ENCODE data around the gene C15orf62. TPM values are rescaled to one million over a fixed set of nuclear protein-coding genes. Genes with fewer than 3 reads are reported as not detected.
A peak's percentile ranks its signal among the peaks of the same experiment; 100 is the strongest.

C15orf62 gene
- total RNA-seq, 2 experiments from 2014 or later, result 0.45 to 0.82 TPM

DNA sequence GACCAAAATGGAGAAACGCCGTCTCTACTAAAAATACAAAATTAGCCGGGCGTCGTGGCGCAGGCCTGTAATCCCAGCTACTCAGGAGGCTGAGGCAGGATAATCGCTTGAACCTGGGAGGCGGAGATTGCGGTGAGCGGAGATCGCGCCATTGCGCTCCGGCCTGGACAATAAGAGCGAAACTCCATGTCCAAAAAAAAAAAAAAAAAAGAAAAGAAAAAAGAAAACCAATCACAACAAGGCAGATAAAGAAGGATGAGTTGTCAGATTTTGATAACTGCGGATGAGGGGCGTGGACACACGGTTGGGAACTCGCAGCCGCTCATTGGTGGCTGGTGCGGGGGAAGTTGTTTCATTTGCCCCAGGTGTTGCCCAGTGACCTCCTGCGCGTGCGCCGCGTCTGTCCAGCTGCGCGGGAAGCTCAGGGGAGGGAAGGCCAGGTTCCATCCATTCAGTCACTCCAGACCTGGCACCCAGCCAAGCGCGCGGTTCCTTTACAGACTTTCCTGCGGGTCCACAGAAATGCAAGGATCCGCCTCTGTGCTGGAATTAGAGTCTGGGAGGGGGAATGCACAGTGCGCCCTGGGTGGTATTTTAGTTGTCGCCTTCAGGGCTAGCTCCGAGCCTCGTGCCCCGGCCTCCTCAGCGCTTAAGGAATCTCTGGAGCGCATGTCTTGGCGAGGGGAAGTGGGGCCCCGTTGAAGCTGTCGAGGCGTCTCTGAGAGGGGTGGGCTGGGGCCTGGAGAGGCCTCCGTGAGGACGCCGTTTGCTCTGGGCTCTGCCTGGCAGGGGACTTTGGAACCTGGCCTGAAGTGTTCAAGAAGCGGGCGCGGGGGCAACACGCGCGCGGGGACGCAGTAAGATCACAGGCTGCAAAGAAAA is 6.6 kb upstream of the C15orf62 start:
- no peaks in the 10 kb centered on the region for H3K27me3 Mint-ChIP-seq
- peaks cover 2% of the 10 kb centered on the region for H3K36me3 Mint-ChIP-seq
- DNase-seq (peak; percentile 65), ATAC-seq (peak; percentile 5)
- H3K4me1 Mint-ChIP-seq, result peaks cover 33% of the 10 kb centered on the region
- peak overlapping the region; percentile 81 for H3K4me3 Mint-ChIP-seq
- peak overlapping the region; percentile 91 for H3K27ac Mint-ChIP-seq
- CTCF ChIA-PET, result interaction anchor here (1.0 to 5.4 kb wide), 6 partner anchors 9 to 110 kb away, joined by 3 to 26 read pairs (median 6); no protein-coding TSS in a partner anchor
- H3K9me3 Mint-ChIP-seq (ENCODE audit: low read depth), result no peaks in the 10 kb centered on the region

DNA sequence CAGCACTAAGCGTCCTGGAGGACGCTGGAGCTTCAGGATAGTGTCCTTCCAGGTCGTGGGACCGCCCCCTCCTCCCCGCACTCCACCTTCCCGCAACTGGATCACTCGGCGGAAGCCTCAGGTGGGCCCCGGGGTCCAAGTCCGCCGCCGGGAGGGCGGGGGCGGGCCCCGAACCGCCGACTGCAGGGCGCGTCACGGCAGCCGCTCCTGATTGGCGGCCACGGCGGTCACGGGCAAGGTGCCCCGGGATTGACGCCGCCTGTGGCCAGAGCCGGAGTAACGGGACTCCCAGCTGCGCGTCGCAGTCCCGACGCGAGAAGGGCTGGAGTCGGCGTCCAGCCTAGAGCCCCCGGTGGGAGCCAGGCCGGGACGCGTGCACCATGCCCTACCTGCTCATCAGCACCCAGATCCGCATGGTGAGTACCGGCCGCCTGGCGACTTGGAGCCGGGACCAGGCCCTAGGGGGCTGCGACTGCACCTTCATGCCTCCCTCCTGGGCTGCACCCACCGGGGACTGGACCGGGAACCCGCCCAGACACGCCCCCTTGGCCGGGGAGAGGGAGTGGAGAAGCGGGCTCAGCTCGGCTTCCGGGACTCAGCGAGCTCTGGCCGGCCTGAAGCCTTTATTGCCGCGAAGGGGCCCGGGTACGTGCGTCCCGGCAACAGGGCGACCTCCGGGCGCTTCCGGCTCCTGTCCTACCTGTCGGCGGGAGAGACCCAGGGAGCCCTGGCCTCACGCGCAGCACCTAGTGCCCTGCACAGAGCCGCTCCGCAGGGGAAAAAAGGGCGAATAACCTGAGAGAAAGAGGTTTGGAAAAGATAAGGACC is 5.8 kb upstream of the C15orf62 start, which contains the start of gene GCHFR:
Gene GCHFR, plus strand, starts transcription at position 268 of the 828 bp plus-strand sequence. Its CDS starts 113 bp downstream, at position 381.
- Mint-ChIP-seq H3K9me3 (ENCODE audit: low read depth) (no peaks in the 10 kb centered on the region), H3K27me3 (no peaks in the 10 kb centered on the region), H3K4me3 (peak within 1 kb of the TSS; percentile 81), H3K27ac (peak within 1 kb of the TSS; percentile 91), H3K4me1 (peaks cover 41% of the 10 kb centered on the region), H3K36me3 (peaks cover 2% of the 10 kb centered on the region)
- CTCF ChIA-PET, result interaction anchor here (0.9 to 5.4 kb wide), 9 partner anchors 8 to 130 kb away, joined by 3 to 26 read pairs (median 4); no protein-coding TSS in a partner anchor
- peak; percentile 65 for ATAC-seq
- DNase-seq, result peak; percentile 81

DNA sequence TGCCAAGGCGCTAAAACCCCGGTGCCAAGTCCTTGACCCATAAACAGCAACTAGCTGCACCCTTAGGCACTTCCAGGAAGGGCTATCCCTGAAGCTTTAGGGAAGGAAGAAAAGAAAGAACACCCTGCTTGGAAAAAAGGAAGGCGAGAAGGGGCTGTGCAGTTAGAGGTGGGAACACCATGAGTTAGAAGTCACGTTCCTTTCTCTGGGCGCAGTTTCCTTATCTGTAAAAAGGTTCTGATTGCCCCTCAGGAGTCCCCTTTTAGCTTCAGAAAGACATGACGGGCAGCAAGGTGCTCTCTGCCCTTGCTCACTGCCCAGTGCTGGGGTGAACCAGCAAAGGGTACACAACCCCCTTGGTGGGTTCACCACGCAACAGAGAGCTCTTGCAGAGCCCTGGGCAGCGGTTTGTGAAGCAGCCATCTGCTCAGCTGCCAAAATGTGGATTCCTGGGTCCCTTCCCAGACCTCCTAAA is 5.1 kb upstream of the C15orf62 start:
- ATAC-seq (no peak), DNase-seq (no peak)
- Mint-ChIP-seq H3K27me3 (no peaks in the 10 kb centered on the region), H3K9me3 (ENCODE audit: low read depth) (no peaks in the 10 kb centered on the region), H3K27ac (peak overlapping the region; percentile 91), H3K36me3 (peaks cover 2% of the 10 kb centered on the region), H3K4me1 (peaks cover 47% of the 10 kb centered on the region), H3K4me3 (peak overlapping the region; percentile 81)
- CTCF ChIA-PET, result interaction anchor here (0.9 to 5.4 kb wide), 9 partner anchors 8 to 129 kb away, joined by 3 to 26 read pairs (median 6); no protein-coding TSS in a partner anchor

DNA sequence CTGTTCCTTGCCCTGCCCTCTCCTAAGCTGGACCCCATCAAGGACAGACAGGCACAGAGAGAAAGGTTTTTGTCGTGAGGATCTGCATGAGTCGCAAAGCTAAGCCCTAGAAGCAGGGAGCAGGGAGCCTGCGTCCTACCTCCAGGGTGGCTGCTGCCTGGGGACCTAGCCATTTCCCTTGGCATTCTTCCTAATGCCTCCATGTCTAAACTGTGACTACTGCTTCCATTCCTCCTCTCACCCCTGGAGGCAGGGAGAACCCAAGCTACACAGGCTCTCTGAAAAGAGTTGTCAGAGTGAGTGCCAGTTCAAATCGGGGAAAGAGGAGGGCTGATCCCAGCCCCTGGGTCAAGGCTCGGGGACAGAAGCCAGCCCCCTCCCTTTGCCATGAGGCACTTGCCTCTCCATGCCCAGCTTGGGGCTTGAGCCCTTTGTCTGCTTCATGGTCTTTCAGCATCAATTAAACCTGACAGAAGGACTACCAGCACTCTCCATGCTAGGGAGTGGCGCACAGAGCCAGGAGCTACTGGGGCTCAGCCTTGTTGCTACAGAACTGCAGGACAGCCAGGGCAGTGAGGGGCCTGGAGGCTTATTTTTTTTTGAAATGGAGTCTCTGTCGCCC is 3.5 kb upstream of the C15orf62 start:
- H3K36me3 Mint-ChIP-seq, result peaks cover 3% of the 10 kb centered on the region
- H3K4me1 Mint-ChIP-seq, result peaks cover 51% of the 10 kb centered on the region
- no peak overlapping the region for H3K4me3 Mint-ChIP-seq
- CTCF ChIA-PET, result interaction anchor here (0.9 to 5.4 kb wide), 5 partner anchors 12 to 91 kb away, joined by 3 to 26 read pairs (median 6); no protein-coding TSS in a partner anchor
- no peak for ATAC-seq
- no peaks in the 10 kb centered on the region for H3K9me3 Mint-ChIP-seq (ENCODE audit: low read depth)
- peak overlapping the region; percentile 91 for H3K27ac Mint-ChIP-seq
- H3K27me3 Mint-ChIP-seq, result no peaks in the 10 kb centered on the region
- DNase-seq, result no peak

DNA sequence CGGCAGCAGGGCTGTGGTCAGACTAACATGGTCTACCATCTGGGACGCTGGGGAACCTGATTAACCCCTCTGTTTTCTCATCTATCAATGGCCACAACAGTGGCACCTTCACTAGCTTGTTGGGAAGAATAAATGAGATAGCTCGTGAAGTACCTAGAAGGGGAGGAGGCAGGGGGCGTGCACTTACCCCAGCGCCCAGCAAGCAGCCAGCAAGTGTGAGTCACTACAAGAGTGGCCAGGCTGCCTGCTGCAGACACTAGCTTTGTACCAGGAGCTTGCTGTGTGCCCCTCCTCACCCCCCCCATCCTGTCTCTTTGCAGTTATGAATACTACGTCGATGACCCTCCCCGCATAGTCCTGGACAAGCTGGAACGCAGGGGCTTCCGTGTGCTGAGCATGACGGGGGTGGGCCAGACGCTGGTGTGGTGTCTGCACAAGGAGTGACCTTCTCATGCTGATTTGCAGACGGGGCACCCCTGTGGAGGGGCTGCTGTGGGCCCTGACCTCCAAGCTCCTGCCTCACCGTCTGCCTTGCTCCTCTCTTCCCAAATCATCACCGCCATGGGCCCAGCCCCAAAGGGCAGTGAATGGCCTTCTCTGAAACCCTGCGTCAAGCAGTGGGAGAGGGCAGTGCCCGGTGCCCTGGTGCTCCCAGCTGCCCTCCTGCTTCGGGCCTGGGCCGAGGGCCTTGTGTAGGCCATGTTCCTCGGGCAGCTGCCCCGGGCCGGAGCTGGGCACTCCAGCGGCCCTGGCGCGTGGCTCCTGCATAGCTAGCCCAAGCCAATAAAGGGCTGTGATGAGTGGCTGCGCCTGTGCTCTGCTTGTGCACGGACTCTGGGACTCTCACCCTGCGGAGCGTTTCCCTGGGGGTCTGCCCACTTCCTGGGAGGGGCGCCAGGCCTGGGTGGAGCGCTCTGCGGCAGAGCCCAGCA is 2.6 kb upstream of the C15orf62 start:
- peaks cover 3% of the 10 kb centered on the region for H3K36me3 Mint-ChIP-seq
- H3K27me3 Mint-ChIP-seq, result no peaks in the 10 kb centered on the region
- no peak for ATAC-seq
- no peak overlapping the region for H3K4me3 Mint-ChIP-seq
- no peak for DNase-seq
- H3K4me1 Mint-ChIP-seq, result peaks cover 51% of the 10 kb centered on the region
- no peak overlapping the region for H3K27ac Mint-ChIP-seq
- CTCF ChIA-PET, result interaction anchor here (0.9 to 5.4 kb wide), 6 partner anchors 11 to 91 kb away, joined by 3 to 26 read pairs (median 4); no protein-coding TSS in a partner anchor
- H3K9me3 Mint-ChIP-seq (ENCODE audit: low read depth), result no peaks in the 10 kb centered on the region

DNA sequence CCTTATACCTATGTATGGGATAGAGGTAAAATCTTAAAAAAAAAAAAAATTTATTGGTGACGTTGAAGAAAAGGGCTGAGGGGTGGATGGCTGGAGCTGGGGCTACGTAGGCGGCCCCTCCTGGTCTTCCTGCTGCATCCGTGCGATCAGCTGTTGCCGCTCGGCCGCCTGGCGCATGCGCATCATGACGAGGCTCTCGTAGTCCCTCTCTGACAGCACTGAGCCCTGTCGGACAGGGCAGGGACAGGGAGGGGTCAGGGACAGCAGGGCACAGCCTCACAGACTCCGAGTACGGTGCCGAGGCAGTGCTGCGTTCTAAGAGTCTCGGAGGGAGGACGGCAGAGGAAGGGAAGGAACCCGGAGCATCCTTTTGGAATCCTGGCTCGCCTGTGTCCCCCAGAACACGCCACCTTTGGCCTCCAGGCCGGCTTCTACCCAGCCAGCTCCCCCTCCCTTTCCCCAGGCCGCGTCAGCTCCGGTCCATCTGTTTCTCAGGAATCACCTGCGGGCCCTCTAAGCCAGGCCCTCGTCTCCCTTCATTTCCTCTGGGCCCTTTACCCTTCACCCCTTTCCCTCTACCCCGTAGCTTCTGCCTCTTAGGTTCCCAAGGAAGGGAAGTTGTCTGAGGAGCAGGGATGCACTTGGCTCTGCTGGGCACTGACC is 1.8 kb upstream of the C15orf62 start:
- CTCF ChIA-PET, result interaction anchor here (0.9 to 1.4 kb wide), 4 partner anchors 16 to 36 kb away, joined by 3 to 5 read pairs (median 4); no protein-coding TSS in a partner anchor
- H3K27me3 Mint-ChIP-seq, result no peaks in the 10 kb centered on the region
- H3K36me3 Mint-ChIP-seq, result peaks cover 3% of the 10 kb centered on the region
- no peak overlapping the region for H3K27ac Mint-ChIP-seq
- H3K4me3 Mint-ChIP-seq, result no peak overlapping the region
- no peaks in the 10 kb centered on the region for H3K9me3 Mint-ChIP-seq (ENCODE audit: low read depth)
- peaks cover 50% of the 10 kb centered on the region for H3K4me1 Mint-ChIP-seq
- DNase-seq (no peak), ATAC-seq (no peak)

DNA sequence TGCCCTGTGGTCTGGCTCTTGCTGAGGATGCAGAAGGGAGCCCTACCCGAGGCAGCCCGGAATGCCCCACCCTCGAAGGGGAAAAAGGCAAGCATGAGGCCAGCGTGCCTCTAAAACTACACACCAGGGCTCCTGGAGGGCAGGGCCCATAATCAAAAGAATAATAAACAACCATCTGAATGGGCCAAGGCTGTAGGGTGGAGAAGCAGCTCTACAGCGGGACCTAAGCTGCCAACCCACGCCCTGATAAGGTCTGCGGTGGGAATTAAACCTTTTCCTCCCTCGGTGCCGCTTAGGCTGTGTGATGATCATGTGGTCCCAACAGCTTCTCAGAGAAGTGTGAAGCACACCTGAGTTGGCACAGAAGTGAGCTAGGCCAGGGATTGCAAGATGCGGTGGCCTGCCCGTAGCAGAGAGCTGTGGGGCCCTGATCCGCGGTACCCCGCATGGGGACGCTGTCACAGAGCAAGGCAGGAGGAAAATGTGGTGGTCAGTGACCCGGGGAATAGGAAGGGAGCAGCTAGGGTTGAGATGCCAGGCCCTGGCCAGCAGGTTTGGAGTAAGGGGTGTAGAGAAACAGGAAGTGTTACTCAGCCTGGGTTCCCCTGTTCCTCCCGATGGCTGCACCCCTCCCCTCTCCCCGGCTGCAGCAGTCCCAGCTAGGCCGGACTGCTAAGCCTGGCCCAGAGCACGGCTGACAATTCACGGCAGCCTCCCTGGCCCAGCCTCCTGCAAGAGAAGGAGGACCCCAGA is 1.1 kb upstream of the C15orf62 start:
- H3K4me1 Mint-ChIP-seq, result peaks cover 44% of the 10 kb centered on the region
- CTCF ChIA-PET, result interaction anchor here (0.9 to 2.1 kb wide), 5 partner anchors 14 to 35 kb away, joined by 3 to 13 read pairs (median 4); no protein-coding TSS in a partner anchor
- no peak for ATAC-seq
- H3K27ac Mint-ChIP-seq, result peak overlapping the region; percentile 85
- no peaks in the 10 kb centered on the region for H3K9me3 Mint-ChIP-seq (ENCODE audit: low read depth)
- DNase-seq, result no peak
- H3K36me3 Mint-ChIP-seq, result peaks cover 3% of the 10 kb centered on the region
- H3K4me3 Mint-ChIP-seq, result no peak overlapping the region
- no peaks in the 10 kb centered on the region for H3K27me3 Mint-ChIP-seq

DNA sequence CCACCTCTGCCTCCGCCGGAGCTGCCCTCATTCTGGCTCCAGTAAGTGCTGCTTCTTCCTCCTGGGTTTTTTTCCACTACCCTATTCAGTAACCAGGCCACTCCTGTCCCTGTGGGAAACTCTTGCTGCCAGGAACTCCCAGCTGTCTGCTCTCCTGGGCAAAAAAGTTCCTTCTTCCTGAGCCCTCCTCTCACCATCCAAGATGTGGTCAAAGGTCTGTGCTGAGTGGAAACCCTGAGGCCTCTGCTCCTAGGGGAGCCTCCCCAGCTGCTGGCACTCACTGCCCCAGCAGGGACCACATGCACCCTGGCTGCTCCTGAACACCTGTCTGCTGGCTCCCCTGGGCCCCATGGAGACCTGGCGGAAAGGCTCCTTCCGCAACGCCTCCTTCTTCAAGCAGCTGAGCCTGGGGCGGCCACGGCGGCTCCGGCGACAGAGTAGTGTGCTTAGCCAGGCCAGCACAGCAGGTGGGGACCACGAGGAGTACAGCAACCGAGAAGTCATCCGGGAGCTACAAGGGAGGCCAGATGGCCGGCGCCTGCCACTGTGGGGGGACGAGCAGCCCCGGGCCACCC is 454 bp downstream of the C15orf62 start:
- Mint-ChIP-seq H3K27ac (peak overlapping the region; percentile 63), H3K36me3 (peaks cover 7% of the 10 kb centered on the region), H3K27me3 (no peaks in the 10 kb centered on the region), H3K4me3 (no peak overlapping the region), H3K4me1 (peaks cover 34% of the 10 kb centered on the region), H3K9me3 (ENCODE audit: low read depth) (no peaks in the 10 kb centered on the region)
- CTCF ChIA-PET, result interaction anchor here (1.2 to 2.1 kb wide), 2 partner anchors 11 to 12 kb away, joined by 5 to 13 read pairs; no protein-coding TSS in a partner anchor
- DNase-seq (no peak), ATAC-seq (no peak)

DNA sequence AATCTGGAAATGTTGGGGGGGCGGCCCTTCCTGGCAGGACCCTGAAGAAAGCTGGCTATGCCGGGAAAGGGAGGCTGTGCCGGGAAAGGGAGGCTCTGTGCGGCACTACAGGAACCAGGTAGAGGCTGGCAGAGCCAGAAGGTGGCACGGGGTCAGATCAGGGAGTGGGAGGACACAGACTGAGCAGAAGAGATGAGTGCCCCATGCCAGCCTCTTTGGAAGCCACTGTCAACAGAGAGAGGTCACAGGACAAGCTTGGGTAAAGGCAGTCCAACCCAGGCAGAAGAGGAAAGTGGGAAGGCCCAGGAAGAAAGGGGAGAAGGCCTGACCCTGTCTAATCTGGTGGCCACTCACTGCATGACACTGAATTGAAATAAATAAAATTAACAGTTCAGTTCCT is 1.5 kb downstream of the C15orf62 start:
- Mint-ChIP-seq H3K4me3 (no peak overlapping the region), H3K9me3 (ENCODE audit: low read depth) (no peaks in the 10 kb centered on the region), H3K4me1 (peaks cover 24% of the 10 kb centered on the region), H3K36me3 (peaks cover 7% of the 10 kb centered on the region), H3K27me3 (no peaks in the 10 kb centered on the region), H3K27ac (no peak overlapping the region)
- DNase-seq (no peak), ATAC-seq (no peak)
- CTCF ChIA-PET, result no interaction called here

DNA sequence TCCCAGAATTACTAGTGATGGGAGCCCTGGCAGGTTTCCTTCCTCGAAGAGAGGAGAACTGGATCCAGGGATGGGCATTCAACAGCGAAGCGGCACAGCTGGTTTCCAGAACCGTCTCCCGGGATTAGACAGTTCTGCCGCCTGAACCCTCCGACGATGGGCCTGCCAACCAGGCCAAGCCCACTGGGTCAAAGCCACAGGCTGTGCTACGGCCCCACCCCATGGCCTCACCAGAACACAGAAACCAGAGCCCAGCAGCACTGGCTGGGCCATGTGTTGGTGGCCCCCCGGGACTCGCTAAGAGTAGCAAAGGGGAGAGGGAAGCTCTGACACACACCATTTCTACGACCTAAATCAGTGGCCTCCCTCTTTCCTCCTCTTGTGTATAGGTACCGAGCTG is 2.2 kb downstream of the C15orf62 start:
- Mint-ChIP-seq H3K4me1 (peaks cover 28% of the 10 kb centered on the region), H3K36me3 (peaks cover 13% of the 10 kb centered on the region), H3K9me3 (ENCODE audit: low read depth) (no peaks in the 10 kb centered on the region)

More for the DNA sequence above, 2.2 kb downstream of the C15orf62 start:
- ATAC-seq, result no peak
- Mint-ChIP-seq H3K27me3 (no peaks in the 10 kb centered on the region), H3K4me3 (no peak overlapping the region), H3K27ac (no peak overlapping the region)
- DNase-seq, result no peak
- CTCF ChIA-PET, result no interaction called here

Data from activated CD8-positive, alpha-beta memory T cell treated with anti-CD3 and anti-CD28 coated beads, Interleukin-2, amount 10 ng/mL, durations not matched to agents 7 days and 5 days (primary cell).